GM18511 (cell line): ENCODE results near the gene TBC1D10B.
"Not testable (repeated sequence)": the region's sequence is repeated elsewhere in the genome, so short reads cannot be mapped to it uniquely, and the experiment has no call there.

Experiments
- ATAC-seq: cut with Tn5 transposase; IDR thresholded peaks from one replicate; pipeline ENCODE4 v1.9.1; 2021; ENCODE audit warnings: mild to moderate bottlenecking, moderate library complexity; ENCODE audit not compliant: unreplicated experiment

Gene TBC1D10B

GRCh38 chr16:30398661-30399434 is 28.6 kb upstream of the TBC1D10B start:
- ATAC-seq, result no peak

- no peak for ATAC-seq
These were observed 27.7 kb upstream of the TBC1D10B start for GRCh38 chr16:30397776-30398660.

- no peak for ATAC-seq
These were observed 26.8 kb upstream of the TBC1D10B start for GRCh38 chr16:30397056-30397455.

GRCh38 chr16:30396627-30397026 is 26.3 kb upstream of the TBC1D10B start:
- ATAC-seq, result not testable (repeated sequence)

GRCh38 chr16:30395992-30396585 is 25.8 kb upstream of the TBC1D10B start:
- ATAC-seq, result no peak

GRCh38 chr16:30395155-30395991 is 25.1 kb upstream of the TBC1D10B start, which contains the start of gene ZNF48:
ZNF48 (plus strand) TSS chr16:30395420; CDS start chr16:30395795, 375 bp downstream.
- peak; percentile 67 for ATAC-seq

- no peak for ATAC-seq
These were observed 24.4 kb upstream of the TBC1D10B start for GRCh38 chr16:30394592-30395154.

GRCh38 chr16:30383521-30383920 is 13.2 kb upstream of the TBC1D10B start:
- ATAC-seq, result no peak

- peak; percentile 40 for ATAC-seq
These were observed 12.0 kb upstream of the TBC1D10B start, which contains the start of gene SEPTIN1 for GRCh38 chr16:30382111-30382881. SEPTIN1 (minus strand) TSS chr16:30382561; CDS start chr16:30382542, 19 bp downstream.

GRCh38 chr16:30381291-30382041 is 11.2 kb upstream of the TBC1D10B start:
- ATAC-seq, result no peak

GRCh38 chr16:30380803-30381208 is 10.5 kb upstream of the TBC1D10B start:
- no peak for ATAC-seq

GRCh38 chr16:30380072-30380802 is 9.9 kb upstream of the TBC1D10B start:
- no peak for ATAC-seq

- no peak for ATAC-seq
These were observed 9.0 kb upstream of the TBC1D10B start for GRCh38 chr16:30379158-30379783.

- ATAC-seq, result peak; percentile 87
These were observed 8.2 kb upstream of the TBC1D10B start for GRCh38 chr16:30378236-30379157.

GRCh38 chr16:30377812-30378235 is 7.5 kb upstream of the TBC1D10B start:
- peak; percentile 53 for ATAC-seq
